T-helper 2 cell treated with Interferon-gamma antibody and Interleukin-4, amounts not matched to agents 100 ng/mL and 5 ng/mL, for 36 hours (primary cell): ENCODE data around the gene SLC30A7. TPM values are rescaled to one million over a fixed set of nuclear protein-coding genes. Genes with fewer than 3 reads are reported as not detected.

Experiments
- intact Hi-C: fragments of 100-400 bp; cut with micrococcal nuclease; formaldehyde crosslinking; loops from one replicate; pipeline ENCODE4 v1.15.1; 2023
- total RNA-seq: library from RNA; stranded (reverse); gene quantifications from 2 replicates; pipeline ENCODE4 v1.2.3, GENCODE V29; 2022

SLC30A7 gene
- total RNA-seq, 1 donor from 2014 or later, result 37.9 TPM

- intact Hi-C loops, result no loop called here
These were observed 73.4 kb downstream of the SLC30A7 start for GRCh38 chr1:100969327-100969726.

DNA sequence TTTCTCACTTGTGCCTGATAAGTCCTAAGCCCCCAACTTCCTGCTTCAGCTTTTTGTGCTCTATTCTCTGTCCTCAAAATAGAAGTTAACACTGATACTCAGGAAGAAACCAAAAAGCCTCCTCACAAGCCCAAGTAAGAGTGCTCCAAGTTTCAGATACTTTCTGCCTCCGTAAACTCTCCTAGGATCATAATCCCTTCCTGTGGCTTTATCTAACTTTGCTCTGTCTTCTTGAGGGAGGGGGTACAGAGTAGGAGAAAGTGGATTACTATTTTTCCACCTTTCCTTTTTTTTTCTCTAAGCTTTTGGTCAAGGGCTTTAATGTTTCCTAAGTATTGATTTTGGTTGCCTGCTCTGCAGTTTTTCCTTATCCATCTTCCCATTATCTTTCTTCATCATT, 75.1 kb downstream of the SLC30A7 start:
- intact Hi-C loops, result no loop called here

- intact Hi-C loops, result no loop called here
These were observed 76.3 kb downstream of the SLC30A7 start for GRCh38 chr1:100972185-100972584.

DNA sequence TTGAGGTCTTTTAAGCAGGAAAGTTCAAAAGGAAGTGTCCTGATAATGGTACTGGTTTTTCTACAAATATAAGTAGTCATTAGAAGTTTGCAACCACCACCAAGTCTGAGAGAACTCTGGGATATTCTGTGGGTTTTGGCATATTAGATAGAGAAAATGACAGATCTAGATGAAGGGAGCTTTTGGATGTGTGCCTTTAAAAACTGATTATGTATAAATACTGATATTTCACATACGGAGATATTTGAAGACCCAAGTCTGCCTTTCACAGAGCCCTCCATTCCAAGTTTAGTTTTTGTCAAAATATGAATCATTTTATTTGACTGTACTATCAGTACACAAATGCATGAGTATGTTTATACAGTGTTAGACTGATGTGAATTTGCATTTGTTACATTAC, 81.0 kb downstream of the SLC30A7 start:
- intact Hi-C loops, result no loop called here

GRCh38 chr1:100979631-100980030, 83.7 kb downstream of the SLC30A7 start:
- intact Hi-C loops, result no loop called here

DNA sequence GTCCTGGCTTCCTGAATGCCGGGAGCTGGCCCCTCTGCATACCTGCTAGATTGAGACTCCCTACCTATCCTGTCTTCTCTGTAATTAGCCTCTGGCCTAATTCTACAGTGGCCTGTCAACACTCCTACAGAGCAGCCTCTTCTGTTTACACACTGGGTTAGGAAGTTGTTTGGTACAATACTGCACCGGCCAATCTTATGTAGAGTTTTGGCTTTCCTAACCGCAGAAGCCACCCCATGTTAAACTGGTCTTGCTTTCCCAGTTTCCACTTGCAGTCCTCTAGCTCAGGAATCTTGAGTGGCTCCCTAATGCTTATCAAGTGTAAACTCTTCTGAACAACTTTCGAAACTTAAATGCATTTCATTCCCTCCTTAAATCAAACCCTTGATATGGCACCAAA, 86.9 kb downstream of the SLC30A7 start:
- intact Hi-C loops, result no loop called here

DNA sequence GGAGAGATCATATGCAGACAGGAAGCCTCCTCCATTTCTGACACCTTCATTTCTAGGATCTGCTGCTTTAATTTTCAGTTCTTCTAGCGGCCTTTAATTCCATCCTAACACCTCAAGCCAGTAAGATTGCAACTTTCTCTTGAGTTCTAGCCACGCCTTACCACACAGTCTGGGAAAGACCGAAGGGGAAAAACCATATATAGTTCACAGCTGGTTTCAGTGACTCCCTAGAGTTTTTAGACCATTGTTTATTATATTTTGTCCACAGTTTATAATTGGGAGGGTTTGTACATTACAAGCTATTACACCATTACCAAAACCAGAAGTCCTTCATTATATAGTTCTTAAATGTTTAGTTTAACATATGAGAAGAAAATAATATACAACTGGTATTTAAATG, 92.2 kb downstream of the SLC30A7 start:
- intact Hi-C loops, result no loop called here

DNA sequence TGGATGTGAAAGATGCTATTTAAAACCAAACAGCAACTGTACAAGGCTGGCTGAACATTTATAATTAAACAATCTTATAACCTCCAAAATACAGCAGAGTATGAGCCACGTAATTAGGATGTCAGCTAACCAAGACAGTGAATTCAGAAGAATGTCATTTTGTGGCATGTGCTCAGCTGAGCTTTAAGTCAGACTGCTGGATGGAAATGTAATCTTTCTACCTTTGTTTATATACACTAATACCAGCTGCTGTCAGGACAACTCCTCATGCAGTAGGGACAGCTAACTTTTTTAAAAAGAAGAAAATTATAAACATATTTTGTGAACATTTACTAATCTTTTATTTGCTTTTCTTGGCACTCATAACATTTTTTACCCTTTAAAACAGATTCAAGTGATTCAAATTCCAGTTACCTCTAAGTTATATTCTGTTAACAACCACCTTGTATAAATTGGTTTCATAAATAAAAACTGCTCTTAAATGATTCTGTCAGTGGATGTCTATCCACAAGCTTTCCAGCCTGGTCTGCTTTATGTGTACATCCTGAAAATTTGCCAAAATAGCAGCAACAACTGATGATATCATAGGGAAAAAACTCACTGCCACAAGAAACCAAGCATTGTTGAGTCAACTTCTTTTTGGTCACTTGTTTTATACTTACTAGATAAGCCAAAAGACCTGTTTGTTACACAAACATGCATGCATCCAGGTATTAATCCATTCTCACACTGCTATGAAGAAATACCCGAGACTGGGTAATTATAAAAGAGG, 93.6 kb downstream of the SLC30A7 start:
- intact Hi-C loops, result no loop called here

- intact Hi-C loops, result no loop called here
These were observed 99.5 kb downstream of the SLC30A7 start for GRCh38 chr1:100995198-100995988.

- intact Hi-C loops, result no loop called here
These were observed 102.5 kb downstream of the SLC30A7 start for GRCh38 chr1:100998426-100998825.

- intact Hi-C loops, result no loop called here
These were observed 104.4 kb downstream of the SLC30A7 start for GRCh38 chr1:101000131-101000873.

GRCh38 chr1:101002551-101002950, 106.7 kb downstream of the SLC30A7 start:
- intact Hi-C loops, result no loop called here

DNA sequence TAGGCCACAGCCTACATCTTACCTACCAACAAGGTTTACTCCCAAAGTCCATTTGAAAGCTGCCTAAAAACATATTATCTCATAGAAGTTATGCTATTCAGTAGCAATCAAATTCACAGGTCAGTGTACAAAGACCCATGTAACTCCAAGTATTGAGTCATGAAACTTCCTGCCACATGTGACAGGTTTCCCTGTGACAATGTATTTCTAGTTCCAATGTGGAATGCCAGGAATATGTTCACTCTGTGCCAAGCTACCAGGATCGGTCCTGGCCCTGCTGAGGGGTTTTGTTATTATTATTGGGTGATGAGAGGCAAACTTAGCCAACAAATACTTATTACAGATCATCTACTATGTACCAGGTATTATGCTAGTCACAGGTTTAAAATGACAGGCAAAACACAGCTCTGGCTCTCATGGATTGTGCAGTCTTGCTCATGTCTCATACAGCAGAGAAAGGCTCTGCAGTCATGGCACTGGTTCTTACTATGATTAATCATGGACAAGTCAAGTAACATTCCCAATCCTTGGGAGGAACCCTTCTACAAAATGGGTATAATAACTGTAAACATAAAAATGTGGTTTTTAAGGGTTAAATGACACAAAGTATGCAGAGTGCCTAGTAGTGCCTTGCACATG, 107.2 kb downstream of the SLC30A7 start:
- intact Hi-C loops, result no loop called here

GRCh38 chr1:101004061-101004460, 108.2 kb downstream of the SLC30A7 start:
- intact Hi-C loops, result no loop called here

GRCh38 chr1:101004670-101005069, 108.8 kb downstream of the SLC30A7 start:
- intact Hi-C loops, result loop anchor here (5.0 kb wide), 2 partner anchors 77 to 288 kb away; no protein-coding TSS in a partner anchor

DNA sequence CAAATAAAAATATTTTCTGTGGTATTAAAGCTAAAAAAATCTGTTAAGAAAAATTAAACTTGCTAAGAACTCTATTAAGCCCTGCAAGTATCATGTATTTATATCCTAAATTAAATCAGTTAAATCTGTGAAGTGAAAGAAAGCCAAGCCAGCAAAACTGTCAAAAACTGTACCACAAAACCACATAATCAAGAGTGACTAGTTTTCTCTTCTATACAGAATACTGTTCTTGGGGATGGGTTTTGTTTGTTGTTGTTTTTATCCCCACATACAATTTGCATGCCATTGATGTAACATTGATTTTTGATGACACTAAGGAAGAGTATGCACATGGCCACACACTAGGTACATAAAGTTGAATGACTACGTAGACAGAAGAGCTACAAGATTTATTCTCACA, 109.3 kb downstream of the SLC30A7 start:
- intact Hi-C loops, result loop anchor here (5.0 kb wide), 2 partner anchors 78 to 287 kb away; no protein-coding TSS in a partner anchor

DNA sequence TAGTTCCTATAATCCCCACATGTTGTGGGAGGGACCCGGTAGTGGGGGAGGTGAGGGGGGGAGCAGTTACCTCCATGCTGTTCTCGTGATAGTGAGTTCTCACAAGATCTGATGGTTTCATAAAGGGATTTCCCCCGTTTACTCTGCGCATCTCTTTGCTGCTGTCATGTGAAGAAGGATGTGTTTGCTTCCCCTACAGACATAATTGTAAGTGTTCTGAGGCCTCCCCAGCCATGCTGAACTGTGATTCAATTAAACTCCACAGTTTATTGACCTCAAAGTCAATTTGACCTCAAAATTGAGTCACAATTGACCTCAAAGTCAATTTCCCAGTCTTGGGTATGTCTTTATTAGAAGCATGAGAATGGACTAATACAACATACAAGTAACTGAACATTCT, 110.0 kb downstream of the SLC30A7 start:
- intact Hi-C loops, result loop anchor here (1.0 to 5.0 kb wide), 5 partner anchors 19 to 286 kb away; partner anchors contain the start of gene DPH5

GRCh38 chr1:101006553-101006952, 110.7 kb downstream of the SLC30A7 start:
- intact Hi-C loops, result loop anchor here (1.0 to 5.0 kb wide), 5 partner anchors 18 to 286 kb away; partner anchors contain the start of gene DPH5

GRCh38 chr1:101008229-101008834, 112.4 kb downstream of the SLC30A7 start:
- intact Hi-C loops, result loop anchor here (5.0 kb wide), 2 partner anchors 81 to 284 kb away; no protein-coding TSS in a partner anchor

DNA sequence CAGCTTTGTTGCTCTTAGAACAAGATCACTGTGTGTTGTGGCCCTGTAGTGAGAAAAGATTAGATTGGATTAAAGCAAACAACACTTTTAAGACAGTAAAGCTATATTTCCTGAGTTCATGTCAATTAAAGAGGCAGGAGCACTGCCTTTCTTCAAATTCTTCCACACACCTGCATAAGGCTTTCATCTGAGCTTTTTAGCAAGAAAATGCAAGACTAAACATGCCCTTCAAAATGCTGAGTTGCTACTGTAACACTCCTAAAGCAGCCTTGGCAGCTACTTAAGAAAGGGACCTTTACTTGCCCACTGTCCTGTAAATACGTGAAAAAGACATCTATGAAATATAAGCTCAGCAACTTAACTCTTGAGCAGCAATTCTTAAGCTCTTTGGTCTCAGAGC, 117.9 kb downstream of the SLC30A7 start:
- intact Hi-C loops, result no loop called here

DNA sequence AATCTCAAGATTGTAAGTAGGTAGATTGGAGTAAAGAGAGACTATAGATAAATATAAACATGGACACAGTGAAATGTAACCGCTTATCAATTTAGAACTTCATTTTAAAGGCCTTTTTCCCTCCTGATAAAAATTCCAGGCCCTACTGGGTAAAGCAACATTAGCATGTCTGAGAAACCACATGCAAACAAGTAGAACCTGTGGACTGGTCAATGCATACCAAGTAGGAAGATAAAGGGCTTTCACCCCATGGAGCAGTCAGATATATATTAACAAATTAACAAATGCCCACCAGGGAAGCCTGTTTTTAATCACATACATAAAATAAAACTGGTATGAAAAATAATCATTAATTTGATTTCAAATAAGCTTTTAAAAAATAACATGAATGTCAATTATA, 121.6 kb downstream of the SLC30A7 start:
- intact Hi-C loops, result no loop called here
